Right lobe of liver (tissue), 4 donors: ENCODE measurements around the gene NFYC.

Experiments
- CTCF ChIP-seq, 4 donors: fragments of 200-600 bp in 3 of 4; fragments of 450-650 bp in 1 of 4; IDR thresholded peaks; one replicate each; pipeline versions ENCODE4 v1.5.1 to v1.8.0; 2016 to 2022; ENCODE audit warnings: antibody characterized with exemption in 4 of 4, mild to moderate bottlenecking in 2 of 4
- POLR2A ChIP-seq: fragments of 450-650 bp; IDR thresholded peaks from one replicate; pipeline ENCODE4 v1.6.1; 2017; ENCODE audit warnings: antibody characterized with exemption, mild to moderate bottlenecking
- donor health status: DM: no; HTN: no; CAD: no.
- donor health status: DM: no; HTN: no; CAD: no.
- donor health status: DM: no; HTN: yes; CAD: no.

GRCh38 chr1:40757084-40757483, 65.6 kb downstream of the NFYC start:
- TF ChIP-seq CTCF (IDR thresholded peaks at IDR 0.05) = no peak
- no peak for TF ChIP-seq POLR2A
